Transverse colon (tissue), 4 donors: ENCODE measurements around the gene BMP10. TPM values are rescaled to one million over a fixed set of nuclear protein-coding genes. Genes with fewer than 3 reads are reported as not detected.

Experiments used
- DNase-seq: peaks from one replicate; pipeline ENCODE4 v3.0.0-alpha.2; 2019
- H3K27ac ChIP-seq, 4 donors: fragments of 200-600 bp; sonication (generic); 2 replicates each; pipeline ENCODE4 v1.5.1; 2016 to 2018; ENCODE audit warnings: inconsistent platforms in 4 of 4
- H3K27me3 ChIP-seq: fragments of 200-600 bp; sonication (generic); 2 replicates; pipeline ENCODE4 v1.5.1; 2017; ENCODE audit warnings: inconsistent platforms
- H3K36me3 ChIP-seq, 4 donors: fragments of 200-600 bp; sonication (generic); 2 replicates each; pipeline ENCODE4 v1.5.1; 2017 to 2019; ENCODE audit warnings: inconsistent platforms in 4 of 4
- H3K4me1 ChIP-seq, 4 donors: fragments of 200-600 bp; sonication (generic); 2 replicates each; pipeline ENCODE4 v1.5.1; 2017 to 2020; ENCODE audit warnings: inconsistent platforms in 4 of 4
- H3K4me3 ChIP-seq, 4 donors: fragments of 200-600 bp; sonication (generic); 1 replicate in 1 of 4; 2 replicates in 3 of 4; pipeline versions ENCODE4 v1.5.1 to v1.6.1; 2017 to 2019; ENCODE audit warnings: inconsistent platforms in 4 of 4
- H3K9me3 ChIP-seq, 2 donors: fragments of 200-600 bp; sonication (generic); 2 replicates each; pipeline ENCODE4 v1.5.1; 2017 to 2019; ENCODE audit warnings: inconsistent platforms in 2 of 2
- EP300 ChIP-seq: sonication (generic); formaldehyde crosslinking; IDR thresholded peaks from one replicate; pipeline ENCODE4 v1.6.1; 2017; ENCODE audit warnings: antibody characterized with exemption, low read depth
- POLR2A ChIP-seq: fragments of 450-650 bp; IDR thresholded peaks from one replicate; pipeline ENCODE4 v1.6.1; 2016; ENCODE audit warnings: antibody characterized with exemption, mild to moderate bottlenecking, moderate library complexity
- POLR2AphosphoS5 ChIP-seq, 3 donors: sonication (generic); formaldehyde crosslinking; IDR thresholded peaks; one replicate each; pipeline ENCODE4 v1.6.1; 2016; ENCODE audit warnings: antibody characterized with exemption in 3 of 3
- WGBS, 2 donors: methylation state at CpG; one replicate each; pipeline ENCODE4 v1.1.5; 2018; ENCODE audit warnings: low coverage in 1 of 2; 5-methylcytosine and 5-hydroxymethylcytosine counted together
- in situ Hi-C, 4 donors: fragments of 200-750 bp; cut with MboI; loops; one replicate each; pipeline versions ENCODE4 v1.15.0 to v1.15.1; 2017; ENCODE audit warnings: low sequenced_read_pairs in 3 of 4, low pct_ligation_motif_present in 1 of 4, low pct_unique_long_range_greater_than_20kb in 1 of 4
- intact Hi-C: fragments of 100-400 bp; cut with DNase I; formaldehyde crosslinking; loops from one replicate; pipeline ENCODE4 v1.15.1; 2023; ENCODE audit warnings: low total_unique reads
- total RNA-seq, 4 donors: library from RNA; depleted of rRNA; stranded (reverse); fragments of >200 nt; gene quantifications; one replicate each; pipeline ENCODE4 v1.1.0, GENCODE V29; 2016
- TF ChIP-seq, protein P1 (sequence below), 5 experiments: fragments of 200-600 bp in 3 of 5; fragments of 450-650 bp in 2 of 5; sonication (generic) in 3 of 5; IDR thresholded peaks; 1 replicate in 2 of 5; 2 replicates in 3 of 5; pipeline ENCODE4 v1.5.1; 2016 to 2017; ENCODE audit warnings: antibody characterized with exemption in 5 of 5, inconsistent platforms in 3 of 5, mild to moderate bottlenecking in 2 of 5, moderate library complexity in 1 of 5

The BMP10 gene
- total RNA-seq, 4 donors from 2014 or later, result not detected

DNA sequence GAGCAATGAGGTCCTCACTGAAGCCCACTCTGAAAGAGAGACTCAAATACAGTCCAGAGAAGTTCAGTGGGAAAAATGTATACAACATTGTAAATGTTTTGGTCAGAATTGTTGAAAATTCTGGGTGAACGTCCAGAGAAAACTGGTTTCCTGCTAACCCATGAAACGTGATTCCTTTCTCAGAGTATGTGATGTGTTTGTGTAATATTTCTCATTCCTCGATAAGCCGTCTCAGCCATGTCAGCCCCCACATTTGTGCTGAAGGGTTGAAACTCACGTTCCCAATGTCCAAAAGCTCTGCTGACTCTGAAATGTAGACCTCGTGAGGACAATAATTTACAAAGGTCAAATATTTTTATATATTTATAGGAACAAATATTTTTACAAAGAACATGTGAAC lies 51.6 kb downstream of the BMP10 start:
- Histone ChIP-seq H3K4me3 (no peak overlapping the region), H3K9me3 (no peaks in the 10 kb centered on the region), H3K27ac (no peak overlapping the region), H3K36me3 (no peaks in the 10 kb centered on the region), H3K27me3 (no peaks in the 10 kb centered on the region), H3K4me1 (no peaks in the 10 kb centered on the region)
- in situ Hi-C loops, result no loop called here
- TF ChIP-seq, protein P1, sequence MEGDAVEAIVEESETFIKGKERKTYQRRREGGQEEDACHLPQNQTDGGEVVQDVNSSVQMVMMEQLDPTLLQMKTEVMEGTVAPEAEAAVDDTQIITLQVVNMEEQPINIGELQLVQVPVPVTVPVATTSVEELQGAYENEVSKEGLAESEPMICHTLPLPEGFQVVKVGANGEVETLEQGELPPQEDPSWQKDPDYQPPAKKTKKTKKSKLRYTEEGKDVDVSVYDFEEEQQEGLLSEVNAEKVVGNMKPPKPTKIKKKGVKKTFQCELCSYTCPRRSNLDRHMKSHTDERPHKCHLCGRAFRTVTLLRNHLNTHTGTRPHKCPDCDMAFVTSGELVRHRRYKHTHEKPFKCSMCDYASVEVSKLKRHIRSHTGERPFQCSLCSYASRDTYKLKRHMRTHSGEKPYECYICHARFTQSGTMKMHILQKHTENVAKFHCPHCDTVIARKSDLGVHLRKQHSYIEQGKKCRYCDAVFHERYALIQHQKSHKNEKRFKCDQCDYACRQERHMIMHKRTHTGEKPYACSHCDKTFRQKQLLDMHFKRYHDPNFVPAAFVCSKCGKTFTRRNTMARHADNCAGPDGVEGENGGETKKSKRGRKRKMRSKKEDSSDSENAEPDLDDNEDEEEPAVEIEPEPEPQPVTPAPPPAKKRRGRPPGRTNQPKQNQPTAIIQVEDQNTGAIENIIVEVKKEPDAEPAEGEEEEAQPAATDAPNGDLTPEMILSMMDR (IDR thresholded peaks at IDR 0.05), result no peak
- TF ChIP-seq POLR2A, result no peak
- TF ChIP-seq POLR2AphosphoS5 (IDR thresholded peaks at IDR 0.05), result no peak
- no peak for TF ChIP-seq EP300
- intact Hi-C loops, result no loop called here
- no peak for DNase-seq
- 79 to 84% methylated on average over 6 of the region's 6 CpGs for WGBS, 2 donors

- no peaks in the 10 kb centered on the region for H3K36me3 ChIP-seq
- in situ Hi-C loops, result no loop called here
- no peak for TF ChIP-seq POLR2A
- TF ChIP-seq, protein P1 (IDR thresholded peaks at IDR 0.05), result no peak
- no peak for TF ChIP-seq POLR2AphosphoS5 (IDR thresholded peaks at IDR 0.05)
- no peak for TF ChIP-seq EP300
- H3K27ac ChIP-seq, result no peak overlapping the region
- no peaks in the 10 kb centered on the region for H3K9me3 ChIP-seq
- no peak overlapping the region for H3K4me3 ChIP-seq
- DNase-seq, result no peak
- no peaks in the 10 kb centered on the region for H3K4me1 ChIP-seq
- intact Hi-C loops, result no loop called here
- no peaks in the 10 kb centered on the region for H3K27me3 ChIP-seq
Observed at GRCh38 chr2:68817306-68817705, 53.9 kb downstream of the BMP10 start.

Other genes with a start within 250 kb of the BMP10 start
- 1 to 10 TPM in 1 of 4 donors, under 1 TPM in 1, not detected in 2; 0.16 to 2.2 TPM for gene PROKR1, start 227.8 kb downstream of the BMP10 start, total RNA-seq
- 10 to 100 TPM in 2 of 4 donors, 1 to 10 TPM in 2; 2.2 to 11.6 (median 7.2) TPM for gene ARHGAP25, start 136.6 kb downstream of the BMP10 start, total RNA-seq
- gene GKN2, start 81.5 kb upstream of the BMP10 start, total RNA-seq, result not detected
- not detected for gene GKN1, start 103.2 kb upstream of the BMP10 start, total RNA-seq
- 100 to 1,000 TPM in 1 of 4 donors, 10 to 100 TPM in 1, 1 to 10 TPM in 2; 7.1 to 101 (median 15.8) TPM for gene ANTXR1, start 141.8 kb upstream of the BMP10 start, total RNA-seq